NCI-H146 treated with DMSO at 0.1 percent for 48 hours (cell line): ENCODE measurements around the gene NPAS3.

Experiments used
- DNase-seq: peaks from one replicate; lab custom pipeline; 2025; ENCODE audit not compliant: unreplicated experiment; lab: John Stamatoyannopoulos, UW

NPAS3 gene

GRCh38 chr14:33661101-33661500 is 722.4 kb downstream of the NPAS3 start:
- DNase-seq = no peak

GRCh38 chr14:33668066-33668465 is 729.4 kb downstream of the NPAS3 start:
- no peak for DNase-seq

- no peak for DNase-seq
Measured at GRCh38 chr14:33669111-33669510, 730.4 kb downstream of the NPAS3 start.

DNA sequence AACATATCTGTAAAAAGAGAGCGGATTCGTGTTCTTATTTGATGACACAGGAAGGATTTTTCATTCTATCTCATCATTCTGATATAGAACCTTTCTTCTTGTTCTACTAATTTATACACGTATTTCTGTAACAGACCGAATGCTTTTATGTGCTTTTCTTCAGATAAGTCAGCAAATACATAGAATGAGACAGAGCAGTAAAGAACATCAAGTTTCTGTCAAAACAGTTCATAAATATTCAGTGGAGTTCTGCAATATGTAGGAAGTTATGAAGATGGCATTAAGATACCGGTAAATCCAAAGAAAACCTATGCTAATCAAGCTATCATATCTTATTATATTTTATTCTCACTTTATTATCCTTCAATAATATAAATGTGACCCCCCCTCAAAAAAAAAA is 731.6 kb downstream of the NPAS3 start:
- DNase-seq = no peak

DNA sequence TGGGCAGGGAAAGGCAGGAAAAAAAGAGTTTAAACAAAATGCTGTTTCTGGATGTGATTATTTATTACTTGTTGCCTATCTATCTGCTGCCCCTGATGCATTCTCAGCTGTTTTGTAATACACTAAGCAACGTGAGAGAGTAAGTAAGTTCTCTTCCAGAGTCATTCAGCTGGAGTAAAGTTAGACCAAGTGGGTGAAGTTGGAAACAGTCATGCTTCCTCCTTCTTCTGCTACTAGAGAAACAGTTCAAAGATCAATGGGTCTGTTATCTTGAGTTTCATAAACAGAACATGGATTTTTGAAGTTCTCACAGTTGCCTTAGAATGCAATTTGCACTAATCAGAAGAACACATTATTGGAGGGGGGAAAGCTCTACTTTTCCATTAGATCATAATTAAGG is 732.9 kb downstream of the NPAS3 start:
- DNase-seq = no peak

GRCh38 chr14:33674927-33675326 is 736.2 kb downstream of the NPAS3 start:
- DNase-seq = no peak

DNA sequence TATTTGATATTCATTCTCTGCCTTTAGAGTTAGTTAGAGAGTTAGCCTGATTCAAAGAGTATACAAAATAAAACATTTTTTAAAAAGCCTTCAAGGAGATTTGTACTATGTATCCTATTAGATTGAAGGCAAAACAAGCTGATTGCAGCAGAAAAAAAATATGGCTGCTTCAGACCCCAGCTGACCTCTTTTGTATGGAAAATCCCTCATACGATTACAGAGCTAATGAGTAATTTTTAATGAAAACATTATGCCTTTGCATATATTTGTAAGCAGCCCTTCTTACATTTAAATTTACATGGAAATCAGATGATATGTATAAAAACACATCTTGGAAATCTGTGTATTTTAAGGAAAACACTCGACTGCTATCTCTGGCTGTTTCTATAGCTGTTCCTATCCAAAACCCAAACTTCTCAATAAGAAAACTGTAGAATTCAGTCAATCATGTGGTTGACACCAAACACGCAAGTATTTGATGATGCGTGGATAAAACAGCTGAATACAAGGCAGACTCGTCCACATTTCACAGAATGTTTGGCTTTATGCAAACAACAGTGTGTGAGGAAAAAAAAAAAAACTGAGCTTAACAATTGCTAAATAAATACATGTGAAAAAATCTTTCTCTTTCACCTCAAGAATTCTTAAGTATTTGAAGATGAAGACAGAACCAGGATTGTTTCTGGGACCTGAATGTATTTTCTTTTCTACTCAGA is 736.9 kb downstream of the NPAS3 start:
- no peak for DNase-seq

DNA sequence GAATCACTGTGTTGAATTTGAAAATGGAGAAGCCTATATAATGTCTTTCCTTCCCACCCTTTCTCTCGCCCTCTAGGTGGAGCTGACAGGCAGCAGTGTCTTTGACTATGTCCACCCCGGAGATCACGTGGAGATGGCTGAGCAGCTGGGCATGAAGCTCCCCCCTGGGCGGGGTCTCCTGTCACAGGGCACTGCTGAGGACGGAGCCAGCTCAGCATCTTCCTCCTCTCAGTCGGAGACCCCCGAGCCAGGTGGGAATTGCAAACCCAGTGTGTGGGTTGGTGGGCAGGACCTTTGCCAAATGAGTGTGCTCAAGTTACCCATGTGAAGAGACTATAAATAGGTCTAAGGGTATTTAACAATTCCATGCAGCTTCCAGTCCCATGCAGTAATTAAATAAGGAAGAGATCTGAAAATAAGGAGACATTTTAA is 737.5 kb downstream of the NPAS3 start:
- DNase-seq = no peak

GRCh38 chr14:33676891-33677290 is 738.2 kb downstream of the NPAS3 start:
- DNase-seq = no peak

- DNase-seq = no peak
Measured at GRCh38 chr14:33678005-33678404, 739.3 kb downstream of the NPAS3 start.

DNA sequence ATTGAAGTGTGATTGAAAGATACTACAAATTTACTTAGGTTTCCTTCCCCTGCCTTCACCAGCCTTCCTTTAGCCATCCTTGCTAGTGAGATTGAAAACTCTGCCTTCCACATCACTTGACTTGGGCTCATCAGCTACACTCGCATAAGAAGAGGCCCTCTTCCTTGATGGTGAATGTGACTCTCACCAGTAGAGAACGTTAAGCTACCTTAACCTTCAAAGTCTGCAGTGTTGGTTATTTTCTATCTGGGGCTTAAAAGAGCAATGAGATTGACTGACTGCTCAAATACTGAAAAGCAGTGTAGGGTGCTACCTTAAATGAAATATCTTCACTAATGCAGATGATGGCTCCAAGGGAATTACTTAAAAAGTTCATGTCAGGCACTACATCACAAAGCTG is 740.3 kb downstream of the NPAS3 start:
- no peak for DNase-seq

- DNase-seq = no peak
Measured at GRCh38 chr14:33679461-33680225, 741.0 kb downstream of the NPAS3 start.

DNA sequence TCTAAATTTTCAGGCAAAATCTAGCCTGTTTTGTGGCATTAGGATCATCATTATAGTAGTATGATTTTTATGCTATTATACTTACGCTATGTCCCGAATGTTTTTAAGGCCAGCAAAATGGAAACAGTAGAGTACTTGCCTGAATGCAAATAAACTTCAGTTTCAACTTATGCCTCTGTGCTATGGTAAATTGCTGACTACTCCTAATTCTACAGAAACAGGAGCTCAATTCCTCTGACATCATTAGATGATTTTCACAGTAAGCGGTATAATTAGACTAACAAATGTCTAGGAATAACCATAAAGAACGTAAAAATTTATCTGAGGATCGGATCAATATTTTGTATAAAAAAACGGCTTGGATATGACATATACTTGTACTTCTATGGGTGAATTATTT is 742.2 kb downstream of the NPAS3 start:
- DNase-seq = no peak

DNA sequence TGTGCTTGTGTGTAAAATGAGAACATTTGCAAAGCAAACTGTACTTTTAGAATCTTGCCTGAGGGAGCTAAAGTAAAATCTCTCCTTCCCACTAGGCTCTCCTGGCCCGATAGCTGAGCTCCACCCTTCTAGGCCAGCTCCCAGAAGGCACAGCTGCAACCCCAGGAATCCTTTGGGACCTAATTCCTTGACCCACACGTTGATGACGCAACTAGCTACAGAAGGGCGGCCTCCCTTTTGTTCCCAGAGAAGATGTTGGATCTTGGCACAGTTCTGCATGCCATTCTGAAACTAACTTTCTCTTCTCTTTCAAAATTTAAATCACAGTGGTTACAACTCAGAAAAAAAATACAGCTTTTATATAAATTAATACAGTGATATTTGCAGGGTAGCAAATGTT is 744.1 kb downstream of the NPAS3 start:
- no peak for DNase-seq

GRCh38 chr14:33685026-33685425 is 746.3 kb downstream of the NPAS3 start:
- no peak for DNase-seq

- DNase-seq = no peak
Measured at GRCh38 chr14:33685698-33686097, 747.0 kb downstream of the NPAS3 start.

GRCh38 chr14:33686218-33686617 is 747.5 kb downstream of the NPAS3 start:
- DNase-seq = no peak

DNA sequence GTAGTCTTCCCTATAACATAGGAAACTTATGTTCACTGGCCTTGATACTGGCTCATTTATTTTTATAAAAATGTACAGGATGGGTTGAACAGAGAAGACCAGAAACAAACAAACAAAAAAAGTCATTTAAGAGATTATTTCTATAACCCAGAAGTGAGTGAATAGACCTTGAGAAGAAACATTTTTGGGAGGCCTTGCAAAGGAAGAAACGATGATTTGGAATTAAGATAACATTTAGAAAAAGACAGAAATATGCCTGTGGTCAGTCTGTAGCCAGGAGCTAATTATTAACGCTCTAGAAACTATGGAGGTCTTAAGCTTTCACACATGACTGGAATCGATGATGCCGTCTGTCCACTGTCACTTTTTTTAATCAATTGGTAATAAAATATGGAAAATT is 748.2 kb downstream of the NPAS3 start:
- no peak for DNase-seq

DNA sequence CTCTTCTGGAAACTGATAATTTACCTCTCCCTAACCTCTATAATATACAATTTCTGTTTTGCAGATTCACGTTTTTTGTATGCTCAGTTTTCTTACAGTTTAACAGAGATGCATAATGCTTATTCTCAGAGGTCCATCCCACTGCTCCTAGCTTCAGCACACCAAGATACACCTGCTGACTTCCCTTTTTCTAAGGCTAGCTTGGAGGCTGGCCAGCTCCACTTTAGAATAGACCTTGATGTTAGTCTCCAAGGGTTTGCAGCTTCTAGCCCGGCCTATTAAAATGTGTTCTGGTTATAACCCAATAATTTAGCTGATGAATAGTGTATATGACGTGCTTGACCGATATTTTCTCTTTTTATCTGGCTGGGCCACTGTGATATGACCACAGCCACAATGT is 751.0 kb downstream of the NPAS3 start:
- DNase-seq = no peak

DNA sequence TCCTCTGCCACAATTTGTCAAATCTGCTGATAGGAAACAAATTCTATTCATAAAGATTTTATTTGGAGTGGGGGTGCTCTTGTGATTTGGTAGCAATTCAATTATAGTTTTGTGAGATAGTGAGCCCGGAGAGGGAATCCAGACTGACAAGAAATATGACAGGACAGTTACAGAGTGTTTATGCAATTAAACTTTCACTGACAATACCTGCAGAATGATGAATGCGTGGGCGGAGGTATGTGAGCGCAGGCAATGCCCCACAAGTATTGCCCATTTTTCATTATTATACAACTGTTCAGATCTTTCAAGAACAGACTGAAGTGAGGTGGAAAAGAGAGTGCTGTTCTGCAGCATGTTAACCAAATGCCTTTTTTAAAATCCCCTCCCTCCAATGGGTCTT is 753.2 kb downstream of the NPAS3 start:
- no peak for DNase-seq

- no peak for DNase-seq
Measured at GRCh38 chr14:33692762-33693161, 754.1 kb downstream of the NPAS3 start.

DNA sequence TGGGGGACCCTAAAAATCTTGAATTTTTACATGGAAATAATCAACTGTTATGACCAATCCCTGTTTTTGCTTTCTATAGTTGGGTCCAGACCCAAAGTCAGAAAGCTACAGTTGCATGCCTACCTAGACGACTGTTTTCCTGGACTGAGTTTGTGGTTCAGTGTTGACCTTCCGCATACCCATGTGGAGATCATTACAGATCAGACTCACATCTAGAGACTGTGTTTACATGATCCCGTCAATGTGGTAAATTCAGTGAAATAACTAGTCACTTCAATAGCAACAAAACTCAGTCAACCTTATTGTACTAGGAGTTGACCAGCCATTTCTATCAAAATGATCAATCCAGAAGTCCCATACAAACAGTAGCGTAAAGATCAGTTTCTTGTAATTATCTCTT is 754.6 kb downstream of the NPAS3 start:
- no peak for DNase-seq

DNA sequence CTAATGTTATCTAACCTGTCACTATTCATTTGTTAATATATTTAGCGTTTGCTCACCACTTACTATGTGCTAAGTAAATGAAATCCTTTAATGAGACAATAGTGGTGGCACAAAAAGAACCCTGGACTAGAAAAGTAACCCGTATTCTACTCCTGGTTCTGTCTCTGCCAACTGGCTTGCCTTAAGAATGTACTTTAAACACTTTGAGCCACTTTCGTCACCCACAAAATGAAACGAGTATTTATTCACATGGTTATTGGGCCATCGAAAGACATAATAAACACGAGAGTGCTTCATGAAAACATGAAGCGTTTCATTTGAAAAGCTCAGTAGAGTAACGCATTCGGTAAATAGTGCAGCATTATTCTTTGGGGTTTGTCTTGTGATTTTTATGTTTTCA is 757.5 kb downstream of the NPAS3 start:
- no peak for DNase-seq
